Right lobe of liver (tissue), 6 donors: Measurements from ENCODE around the gene SARNP. TPM values are rescaled to one million over a fixed set of nuclear protein-coding genes. Genes with fewer than 3 reads are reported as not detected.

Source experiments
- ATAC-seq, 4 donors: fragments of 200-7000 bp; cut with Tn5 transposase; one replicate each; pipeline ENCODE4 v1.9.1; 2020; ENCODE audit warnings: mild to moderate bottlenecking in 4 of 4, moderate library complexity in 4 of 4
- DNase-seq, 3 donors: peaks; one replicate each; pipeline ENCODE4 v3.0.0-alpha.2; 2020
- H3K27ac ChIP-seq, 3 donors: fragments of 200-600 bp; one replicate each; pipeline ENCODE4 v1.8.0; 2022
- H3K27me3 ChIP-seq, 2 donors: fragments of 200-600 bp; one replicate each; pipeline ENCODE4 v1.8.0; 2022
- H3K36me3 ChIP-seq, 4 donors: fragments of 200-600 bp; sonication (generic) in 1 of 4; one replicate each; pipeline versions ENCODE4 v1.5.1 to v1.8.0; 2017 to 2022; ENCODE audit warnings: control low read depth in 1 of 4
- H3K4me1 ChIP-seq, 4 donors: fragments of 200-600 bp; sonication (generic) in 1 of 4; one replicate each; pipeline versions ENCODE4 v1.5.1 to v1.8.0; 2017 to 2022; ENCODE audit warnings: control low read depth in 1 of 4
- H3K4me3 ChIP-seq, 3 donors: fragments of 200-600 bp; one replicate each; pipeline ENCODE4 v1.8.0; 2022
- H3K9me3 ChIP-seq, 4 donors: fragments of 200-600 bp; sonication (generic) in 1 of 4; one replicate each; pipeline versions ENCODE4 v1.5.1 to v1.8.0; 2017 to 2022; ENCODE audit warnings: control low read depth in 1 of 4
- POLR2A ChIP-seq: fragments of 450-650 bp; IDR thresholded peaks from one replicate; pipeline ENCODE4 v1.6.1; 2017; ENCODE audit warnings: antibody characterized with exemption, mild to moderate bottlenecking
- WGBS: methylation state at CpG from one replicate; pipeline ENCODE4 v1.1.6; 2018; ENCODE audit warnings: low coverage, low lambda C conversion rate; ENCODE audit not compliant: insufficient coverage; ENCODE audit errors: missing lambda C conversion rate; 5-methylcytosine and 5-hydroxymethylcytosine counted together
- intact Hi-C, 2 donors: fragments of 100-400 bp; cut with DNase I; formaldehyde crosslinking; loops; one replicate each; pipeline versions ENCODE4 v1.11.2 to v1.14.1; 2022
- total RNA-seq, 6 experiments: library from RNA; depleted of rRNA in 2 of 6; stranded (reverse); fragments of >200 nt in 2 of 6; fragmentation: NEBNext Ultra II Directional in 3 of 6; extraction: Animal tissue kit (Norgen Biotek cat#: 25700) in 3 of 6; gene quantifications; one replicate each; pipeline versions ENCODE4 v1.1.0 to v1.2.4, GENCODE V29; 2016 to 2023
- TF ChIP-seq, protein P1 (sequence below), 4 donors: fragments of 200-600 bp in 3 of 4; fragments of 450-650 bp in 1 of 4; IDR thresholded peaks; one replicate each; pipeline versions ENCODE4 v1.5.1 to v1.8.0; 2016 to 2022; ENCODE audit warnings: antibody characterized with exemption in 4 of 4, mild to moderate bottlenecking in 2 of 4
- donor health status: DM: no; HTN: yes; CAD: no.
- donor health status: DM: no; HTN: no; CAD: no.
- donor health status: DM: no; HTN: no; CAD: no.
- donor health status: DM: no; HTN: yes; CAD: no.
- donor health status: DM: no; HTN: yes; CAD: no.

The SARNP gene
- total RNA-seq, 6 experiments from 2014 or later, result 11.3 to 22.3 (median 17.0) TPM

DNA sequence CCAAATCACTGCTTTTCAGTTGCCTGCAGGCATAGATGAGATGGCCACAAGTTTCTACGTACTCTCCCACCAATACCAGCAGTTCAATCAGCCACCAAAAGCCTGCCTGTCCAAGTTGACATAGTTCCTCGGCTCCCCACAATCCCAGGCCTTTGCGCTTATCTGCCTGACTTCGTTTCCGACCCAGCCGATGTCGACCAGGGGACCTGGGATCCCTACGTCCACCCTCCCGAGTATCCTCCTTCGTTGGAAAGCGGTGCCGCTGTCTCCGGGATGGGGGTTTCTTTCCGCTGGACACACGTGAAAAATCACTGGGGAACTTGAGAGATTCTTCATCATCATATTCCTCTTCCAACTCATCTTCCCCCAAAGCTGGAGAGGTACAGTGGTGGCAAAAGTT, 10.3 kb upstream of the SARNP start:
- H3K27me3 ChIP-seq, result no peaks in the 10 kb centered on the region
- WGBS, result 90% methylated on average over 13 of the region's 15 CpGs
- peaks cover 0 to 43% (median 12%) of the 10 kb centered on the region in 4 donors for H3K4me1 ChIP-seq
- intact Hi-C loops, result no loop called here
- no peak for TF ChIP-seq POLR2A
- TF ChIP-seq, protein P1, sequence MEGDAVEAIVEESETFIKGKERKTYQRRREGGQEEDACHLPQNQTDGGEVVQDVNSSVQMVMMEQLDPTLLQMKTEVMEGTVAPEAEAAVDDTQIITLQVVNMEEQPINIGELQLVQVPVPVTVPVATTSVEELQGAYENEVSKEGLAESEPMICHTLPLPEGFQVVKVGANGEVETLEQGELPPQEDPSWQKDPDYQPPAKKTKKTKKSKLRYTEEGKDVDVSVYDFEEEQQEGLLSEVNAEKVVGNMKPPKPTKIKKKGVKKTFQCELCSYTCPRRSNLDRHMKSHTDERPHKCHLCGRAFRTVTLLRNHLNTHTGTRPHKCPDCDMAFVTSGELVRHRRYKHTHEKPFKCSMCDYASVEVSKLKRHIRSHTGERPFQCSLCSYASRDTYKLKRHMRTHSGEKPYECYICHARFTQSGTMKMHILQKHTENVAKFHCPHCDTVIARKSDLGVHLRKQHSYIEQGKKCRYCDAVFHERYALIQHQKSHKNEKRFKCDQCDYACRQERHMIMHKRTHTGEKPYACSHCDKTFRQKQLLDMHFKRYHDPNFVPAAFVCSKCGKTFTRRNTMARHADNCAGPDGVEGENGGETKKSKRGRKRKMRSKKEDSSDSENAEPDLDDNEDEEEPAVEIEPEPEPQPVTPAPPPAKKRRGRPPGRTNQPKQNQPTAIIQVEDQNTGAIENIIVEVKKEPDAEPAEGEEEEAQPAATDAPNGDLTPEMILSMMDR (IDR thresholded peaks at IDR 0.05), result no peak
- ATAC-seq, result no peak
- no peaks in the 10 kb centered on the region for H3K9me3 ChIP-seq
- no peak for DNase-seq
- peaks cover 0 to under 1% (median 0%) of the 10 kb centered on the region in 4 donors for H3K36me3 ChIP-seq
- no peak overlapping the region for H3K4me3 ChIP-seq
- H3K27ac ChIP-seq, result no peak overlapping the region

DNA sequence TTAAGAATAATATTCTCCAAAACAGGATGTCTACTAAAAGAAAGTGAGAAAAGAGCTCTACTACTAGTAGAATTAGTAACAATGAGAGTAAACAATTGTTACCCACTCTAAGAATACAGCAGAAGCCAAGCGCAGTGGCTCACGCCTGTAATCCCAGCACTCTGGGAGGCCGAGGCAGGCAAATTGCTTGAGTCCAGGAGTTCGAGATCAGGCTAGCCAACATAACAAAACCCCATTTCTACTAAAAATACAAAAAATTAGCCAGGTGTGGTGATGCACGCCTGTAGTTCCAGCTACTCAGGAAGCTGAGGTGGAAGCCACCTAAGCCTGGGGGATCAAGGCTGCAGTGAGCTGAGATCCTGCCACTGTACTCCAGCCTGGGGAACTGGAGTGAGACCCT, 7.2 kb upstream of the SARNP start:
- WGBS, result 94% methylated on average over 5 of the region's 5 CpGs
- TF ChIP-seq POLR2A, result no peak
- TF ChIP-seq, protein P1 (IDR thresholded peaks at IDR 0.05), result no peak
- DNase-seq (no peak), ATAC-seq (no peak)
- H3K27me3 ChIP-seq, result no peaks in the 10 kb centered on the region
- no peaks in the 10 kb centered on the region for H3K9me3 ChIP-seq
- no peak overlapping the region for H3K27ac ChIP-seq
- intact Hi-C loops, result no loop called here
- peaks cover 0 to 28% (median 16%) of the 10 kb centered on the region in 4 donors for H3K36me3 ChIP-seq
- H3K4me3 ChIP-seq, result no peak overlapping the region
- peaks cover 0 to 53% (median 14%) of the 10 kb centered on the region in 4 donors for H3K4me1 ChIP-seq

- Histone ChIP-seq H3K9me3 (no peaks in the 10 kb centered on the region), H3K27ac (peak overlapping the region in 1 of 3 donors; percentile 69), H3K4me1 (peaks cover 0 to 59% (median 14%) of the 10 kb centered on the region in 4 donors), H3K4me3 (peak overlapping the region in 2 of 3 donors; percentile 2 to 9), H3K27me3 (no peaks in the 10 kb centered on the region), H3K36me3 (peaks cover 0 to 28% (median 16%) of the 10 kb centered on the region in 4 donors)
- TF ChIP-seq, protein P1 (IDR thresholded peaks at IDR 0.05), result no peak
- 34% methylated on average over 4 of the region's 4 CpGs for WGBS
- DNase-seq (no peak), ATAC-seq (peak; percentile 73 to 92 (median 82))
- intact Hi-C loops, result no loop called here
These were observed 5.9 kb upstream of the SARNP start for GRCh38 chr12:55823419-55823818.

- Histone ChIP-seq H3K27me3 (no peaks in the 10 kb centered on the region), H3K36me3 (peaks cover 0 to 28% (median 16%) of the 10 kb centered on the region in 4 donors), H3K4me1 (peaks cover 0 to 53% (median 15%) of the 10 kb centered on the region in 4 donors), H3K9me3 (no peaks in the 10 kb centered on the region), H3K4me3 (no peak overlapping the region), H3K27ac (peak overlapping the region in 1 of 3 donors; percentile 69)
- intact Hi-C loops, result no loop called here
- WGBS, result 37% methylated on average over 6 of the region's 6 CpGs
- DNase-seq, result no peak
- no peak for TF ChIP-seq POLR2A
- TF ChIP-seq, protein P1 (IDR thresholded peaks at IDR 0.05), result peak; percentile 17 to 36 (median 28)
- no peak for ATAC-seq
These were observed 4.7 kb upstream of the SARNP start for GRCh38 chr12:55822228-55822627.
